NCI-H2227 (cell line): ENCODE measurements around the gene SEC16A.
"Not testable (repeated sequence)": the region's sequence is repeated elsewhere in the genome, so short reads cannot be mapped to it uniquely, and the experiment has no call there.

Experiments used
- DNase-seq: peaks from one replicate; lab custom pipeline; 2025; ENCODE audit not compliant: unreplicated experiment; lab: John Stamatoyannopoulos, UW

SEC16A gene

DNA sequence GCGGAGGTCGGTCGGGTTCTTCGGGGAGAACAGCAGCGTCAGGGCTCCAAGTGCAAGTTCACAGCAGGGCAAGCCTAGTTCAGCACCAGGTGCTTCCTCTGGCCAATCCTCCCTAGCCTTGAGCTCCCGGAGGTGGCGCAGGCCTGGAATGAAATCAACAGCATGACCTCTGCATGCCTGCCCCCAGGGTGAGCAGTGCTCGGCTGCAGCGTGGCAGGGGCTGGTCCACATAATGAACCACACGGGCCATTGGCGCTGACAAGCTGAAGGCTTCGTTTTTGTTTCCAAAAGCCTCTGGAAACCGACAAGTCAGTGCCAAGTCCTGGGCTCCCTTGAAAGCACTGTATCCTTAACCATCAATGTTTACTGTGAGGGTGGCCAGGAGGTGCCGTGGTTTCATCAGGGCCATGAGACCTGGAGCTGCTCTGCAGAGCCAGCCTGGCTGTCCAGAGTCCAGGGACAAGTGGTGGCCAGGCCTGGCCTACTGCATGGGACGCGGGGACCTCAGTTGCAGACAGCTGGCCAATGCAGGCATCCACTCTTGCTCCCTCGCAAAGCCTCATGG is 41.1 kb downstream of the SEC16A start:
- no peak for DNase-seq

DNA sequence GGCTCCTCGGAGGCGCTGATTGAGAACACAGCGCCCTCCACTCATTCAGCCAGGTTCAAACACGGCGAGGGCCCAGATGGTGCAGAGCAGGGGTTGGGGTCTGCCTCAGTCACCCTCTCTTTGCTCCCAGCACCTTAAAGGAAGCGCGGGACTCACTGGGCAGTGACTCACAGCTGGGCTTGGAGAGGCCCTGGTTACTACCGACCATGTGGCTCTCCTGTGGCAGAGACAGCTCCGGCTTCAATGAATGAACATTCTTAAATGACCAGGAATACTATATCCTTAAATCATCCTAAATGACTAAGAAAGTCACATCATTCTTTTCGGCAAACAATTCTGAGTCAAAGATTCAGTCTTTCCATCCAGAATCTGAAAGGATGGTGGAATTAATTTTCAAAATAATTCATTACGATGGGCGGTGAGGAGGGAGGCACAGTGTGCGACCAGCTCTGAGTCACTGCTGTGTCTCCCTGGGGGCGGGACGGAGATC is 41.6 kb downstream of the SEC16A start:
- DNase-seq = no peak

- DNase-seq = peak; percentile 82
These were observed 43.1 kb downstream of the SEC16A start, which contains the start of gene INPP5E for GRCh38 chr9:136439481-136440408. TSS of gene INPP5E (minus strand) at chr9:136439845. CDS start at chr9:136439419, 426 bp downstream.

DNA sequence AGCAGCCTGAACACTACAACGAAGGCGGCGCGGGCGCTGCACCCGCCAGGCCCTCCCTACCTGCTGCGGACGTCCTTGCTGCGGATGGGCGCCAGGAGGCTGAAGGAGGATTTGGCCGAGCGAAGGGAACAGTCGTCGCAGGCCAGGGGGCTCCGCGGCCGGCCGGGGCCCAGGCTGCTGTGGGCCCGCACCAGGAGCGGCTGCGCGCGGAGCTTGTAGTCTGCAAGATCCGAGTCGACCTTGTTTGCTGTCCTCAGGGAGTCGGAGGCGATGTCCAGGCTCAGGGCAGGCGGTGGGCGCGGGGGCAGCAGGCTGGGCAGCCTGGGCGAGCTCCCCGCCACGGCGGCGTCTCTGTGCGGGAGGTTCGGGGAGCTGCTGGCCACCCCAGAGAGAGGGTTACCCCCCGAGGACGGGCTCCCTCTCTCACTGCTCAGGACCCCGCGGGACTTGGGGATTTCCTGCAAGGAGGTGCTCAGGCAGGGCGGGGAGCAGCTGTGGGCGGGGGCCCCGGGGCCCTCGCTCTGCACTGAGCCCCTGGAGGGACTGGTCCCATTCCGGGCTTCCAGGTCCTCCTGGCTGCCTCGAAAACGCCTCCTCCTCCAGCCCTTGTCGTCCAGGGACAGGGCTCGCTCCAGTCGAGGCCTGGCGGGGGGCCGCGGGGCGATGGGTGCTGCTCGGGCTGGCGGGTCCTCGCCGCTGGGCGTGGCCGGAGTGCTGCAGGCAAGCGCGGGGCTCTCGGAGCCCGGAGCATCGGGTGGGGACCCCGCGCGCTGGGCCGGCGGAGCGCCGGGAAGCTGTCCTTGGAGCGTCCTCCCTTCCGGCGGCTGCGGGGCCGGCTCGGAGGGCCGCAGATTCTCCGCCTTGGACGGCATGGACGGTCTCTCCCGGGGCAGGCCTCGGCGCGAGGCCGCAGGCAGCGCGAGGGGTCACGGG is 44.0 kb downstream of the SEC16A start:
- DNase-seq = peak; percentile 43

- peak; percentile 19 for DNase-seq
These were observed 44.8 kb downstream of the SEC16A start for GRCh38 chr9:136437839-136438547.

- DNase-seq = no peak
These were observed 45.4 kb downstream of the SEC16A start for GRCh38 chr9:136437430-136437829.

GRCh38 chr9:136436055-136436634 is 46.7 kb downstream of the SEC16A start:
- DNase-seq = no peak

DNA sequence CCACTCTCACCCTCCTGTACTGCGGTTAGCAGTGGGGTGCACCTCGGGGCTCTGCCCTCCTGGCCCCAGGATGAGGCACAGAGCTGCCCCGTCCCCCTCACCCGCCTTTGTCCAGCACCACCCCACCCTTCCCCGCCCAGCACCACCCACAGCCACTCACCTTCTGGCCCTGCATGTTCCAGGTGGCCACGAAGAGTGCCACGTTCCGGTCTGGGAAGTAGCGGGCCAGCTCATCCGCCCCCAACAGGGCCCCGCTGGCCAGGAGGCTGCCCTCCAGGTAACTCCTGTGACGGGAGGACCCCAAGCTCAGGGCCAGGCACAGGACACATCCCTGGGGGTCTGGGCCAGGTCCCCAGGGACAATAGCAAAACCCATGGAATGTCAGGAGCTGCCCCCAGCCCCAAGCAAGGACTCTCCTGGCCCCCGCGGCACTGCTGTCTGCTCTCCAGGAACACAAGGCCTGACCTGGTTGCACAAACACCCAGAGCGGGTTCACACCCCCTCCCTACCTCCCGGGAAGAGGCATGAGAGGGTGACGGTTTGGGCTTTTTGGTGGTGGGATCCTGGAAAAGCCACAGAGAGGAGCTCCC is 48.2 kb downstream of the SEC16A start:
- no peak for DNase-seq

DNA sequence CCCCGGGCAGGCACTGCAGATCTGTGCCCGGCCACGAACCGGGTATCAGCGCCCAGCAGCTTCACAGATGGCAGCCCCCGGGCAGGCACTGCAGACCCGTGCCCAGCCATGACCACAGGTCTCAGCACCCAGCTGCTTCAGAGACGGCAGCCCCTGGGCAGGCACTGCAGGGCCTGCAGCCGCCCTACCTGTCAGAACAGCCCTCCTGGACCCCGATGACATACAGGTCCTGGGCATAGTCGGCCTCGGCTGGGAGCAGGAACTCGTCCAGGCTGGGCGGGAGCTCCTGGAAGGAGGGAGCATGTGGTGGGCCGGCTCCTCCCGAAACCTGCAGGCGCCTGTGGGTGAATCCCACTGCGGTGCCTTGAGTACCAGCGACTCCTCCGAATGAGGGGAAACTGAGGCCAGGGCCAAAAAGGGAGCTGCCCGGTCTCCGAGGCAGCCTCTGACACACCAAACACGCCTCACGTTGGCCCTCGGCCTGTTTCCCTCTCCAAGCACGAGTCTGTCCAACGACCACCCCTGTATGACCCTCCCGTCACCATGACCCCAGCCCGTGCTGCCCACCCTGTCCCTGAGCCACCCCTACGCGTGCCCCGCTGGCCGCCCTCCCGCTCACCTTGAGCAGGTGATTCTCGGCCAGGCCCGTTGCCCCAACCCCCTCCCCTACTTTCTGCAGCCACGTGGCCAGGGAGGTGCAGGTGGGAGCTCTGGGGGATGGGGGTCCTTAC is 48.8 kb downstream of the SEC16A start:
- DNase-seq = no peak

DNA sequence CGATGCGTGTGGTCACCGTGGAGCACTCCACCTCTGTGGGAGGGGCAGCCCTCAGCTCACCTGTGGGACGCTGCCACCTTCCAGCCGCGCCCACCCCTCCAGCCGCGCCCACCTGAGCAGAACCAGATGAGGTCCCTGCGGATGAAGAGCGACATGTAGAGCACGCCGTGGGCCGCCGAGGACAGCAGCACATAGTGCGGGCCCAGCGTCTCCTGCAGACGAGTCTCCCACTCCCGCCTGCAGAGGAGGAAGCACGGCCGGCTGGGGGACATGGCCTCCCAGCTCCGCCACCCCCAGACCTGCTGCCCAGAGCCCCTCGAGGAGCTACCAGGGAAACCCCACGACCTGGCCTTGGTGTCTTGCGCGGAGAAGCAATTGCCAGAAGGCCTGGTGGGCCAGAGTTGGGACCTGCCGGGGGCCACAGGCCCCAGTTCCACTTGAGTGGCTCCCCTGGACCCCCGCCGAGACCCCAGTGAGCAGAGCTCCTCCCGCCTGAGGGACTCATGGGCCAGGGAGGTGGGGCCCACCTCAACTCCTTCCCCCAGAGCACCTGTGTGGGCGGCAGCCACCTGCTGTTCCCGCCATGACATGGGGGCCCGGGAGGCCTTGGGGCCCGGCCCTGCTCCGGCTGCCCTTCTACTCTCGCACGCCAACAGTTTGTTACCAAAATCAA is 49.7 kb downstream of the SEC16A start:
- DNase-seq = no peak

GRCh38 chr9:136432591-136432990 is 50.2 kb downstream of the SEC16A start:
- no peak for DNase-seq

- no peak for DNase-seq
These were observed 51.0 kb downstream of the SEC16A start for GRCh38 chr9:136431782-136432350.

DNA sequence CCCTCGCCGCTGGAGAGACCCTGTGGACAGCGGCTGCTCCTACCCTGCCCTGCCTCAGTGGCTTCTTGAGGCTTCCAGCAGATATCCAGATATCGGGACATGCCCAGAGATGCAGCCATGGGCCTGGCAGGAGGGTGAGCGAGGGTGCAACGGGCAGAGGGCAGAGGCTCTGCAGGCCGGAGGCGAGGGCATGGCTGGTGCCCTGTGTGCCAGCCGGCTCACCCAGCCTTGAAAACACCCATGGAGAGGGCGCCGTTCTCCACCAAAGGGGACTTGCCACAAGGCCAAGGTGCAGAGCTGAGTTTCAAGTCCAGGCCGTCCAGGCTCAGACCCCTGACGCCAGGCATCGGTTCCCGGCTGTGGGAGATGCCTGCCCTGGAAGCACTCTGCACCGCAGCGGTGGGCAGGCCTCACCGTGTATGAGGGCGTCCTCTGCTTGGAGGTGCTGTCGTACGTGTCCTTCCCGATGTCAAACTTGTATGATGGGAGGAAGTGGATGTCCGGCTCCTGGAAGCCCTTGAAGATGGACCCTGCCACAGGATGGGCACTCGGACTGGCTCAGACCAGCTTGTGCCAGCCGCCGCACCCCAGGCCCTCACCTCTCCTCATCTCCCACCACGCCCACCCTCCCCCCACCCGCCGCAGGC is 52.1 kb downstream of the SEC16A start:
- no peak for DNase-seq

GRCh38 chr9:136429683-136430491 is 53.0 kb downstream of the SEC16A start:
- DNase-seq = no peak

GRCh38 chr9:136429075-136429628 is 53.7 kb downstream of the SEC16A start:
- no peak for DNase-seq

DNA sequence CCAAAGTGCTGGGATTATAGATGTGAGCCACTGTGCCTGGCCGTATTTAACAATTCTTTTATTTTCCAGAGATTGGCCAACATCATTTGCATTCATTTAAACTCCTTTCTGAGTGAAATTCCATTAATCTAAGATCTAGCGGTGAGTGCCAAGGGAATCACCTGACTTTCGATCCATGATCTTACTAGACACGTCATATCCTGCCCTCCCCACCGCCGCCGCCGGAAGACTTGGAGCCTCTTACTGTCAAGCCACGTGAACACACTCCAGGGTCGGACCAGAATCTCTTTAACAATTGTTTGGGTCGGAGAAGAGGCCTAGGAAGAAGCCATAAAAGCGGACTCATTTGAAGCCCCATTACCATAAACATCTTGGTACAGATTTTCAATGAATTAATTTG is 56.1 kb downstream of the SEC16A start:
- no peak for DNase-seq

GRCh38 chr9:136425367-136425766 is 57.5 kb downstream of the SEC16A start:
- not testable (repeated sequence) for DNase-seq
